Nephron progenitor cell (in vitro differentiated cells): Measurements from ENCODE around the gene SERPINB3.

Source experiments
- DNase-seq: peaks from one replicate; pipeline ENCODE4 v3.0.0; 2021
- H3K27ac Mint-ChIP-seq: 2 replicates; pipeline ENCODE4 v1.8.0; 2021; ENCODE audit warnings: mild to moderate bottlenecking, moderate library complexity, mixed read lengths
- H3K27me3 Mint-ChIP-seq: 2 replicates; pipeline ENCODE4 v1.8.0; 2021; ENCODE audit warnings: mild to moderate bottlenecking, low read depth, mixed read lengths; ENCODE audit not compliant: poor library complexity
- H3K36me3 Mint-ChIP-seq: 2 replicates; pipeline ENCODE4 v1.8.0; 2021; ENCODE audit warnings: low read depth, mixed read lengths
- H3K4me1 Mint-ChIP-seq: 2 replicates; pipeline ENCODE4 v1.8.0; 2021; ENCODE audit warnings: mixed read lengths
- H3K4me3 Mint-ChIP-seq: 2 replicates; pipeline ENCODE4 v1.8.0; 2021; ENCODE audit warnings: mild to moderate bottlenecking, moderate library complexity, mixed read lengths
- H3K9me3 Mint-ChIP-seq: 2 replicates; pipeline ENCODE4 v1.8.0; 2021; ENCODE audit warnings: mild to moderate bottlenecking, moderate library complexity, mixed read lengths
- TF ChIP-seq, protein P1 (sequence below): fragments of 200-600 bp; sonication (generic); IDR thresholded peaks from 2 replicates; pipeline ENCODE4 v1.5.0; 2021; ENCODE audit warnings: antibody characterized with exemption

The SERPINB3 gene

DNA sequence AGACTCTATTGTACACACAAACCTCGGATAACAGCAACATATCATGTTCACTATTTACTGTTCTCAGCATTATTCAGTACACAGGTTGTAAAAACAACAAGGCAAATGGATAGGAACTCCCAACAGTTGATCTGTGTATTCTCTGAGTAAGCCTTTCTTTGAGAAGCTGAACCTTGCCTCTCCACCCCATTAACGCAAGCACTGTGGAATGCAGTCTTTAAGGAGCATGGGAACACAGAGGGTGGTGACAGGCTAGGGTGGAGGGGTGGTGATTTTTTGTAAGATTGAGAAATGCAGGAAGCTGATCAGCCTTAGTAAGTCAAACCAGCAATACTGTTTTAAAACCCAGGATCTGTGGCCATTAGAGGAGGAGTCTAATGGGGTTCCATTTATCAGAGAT lies 21.5 kb upstream of the SERPINB3 start:
- TF ChIP-seq, protein P1, sequence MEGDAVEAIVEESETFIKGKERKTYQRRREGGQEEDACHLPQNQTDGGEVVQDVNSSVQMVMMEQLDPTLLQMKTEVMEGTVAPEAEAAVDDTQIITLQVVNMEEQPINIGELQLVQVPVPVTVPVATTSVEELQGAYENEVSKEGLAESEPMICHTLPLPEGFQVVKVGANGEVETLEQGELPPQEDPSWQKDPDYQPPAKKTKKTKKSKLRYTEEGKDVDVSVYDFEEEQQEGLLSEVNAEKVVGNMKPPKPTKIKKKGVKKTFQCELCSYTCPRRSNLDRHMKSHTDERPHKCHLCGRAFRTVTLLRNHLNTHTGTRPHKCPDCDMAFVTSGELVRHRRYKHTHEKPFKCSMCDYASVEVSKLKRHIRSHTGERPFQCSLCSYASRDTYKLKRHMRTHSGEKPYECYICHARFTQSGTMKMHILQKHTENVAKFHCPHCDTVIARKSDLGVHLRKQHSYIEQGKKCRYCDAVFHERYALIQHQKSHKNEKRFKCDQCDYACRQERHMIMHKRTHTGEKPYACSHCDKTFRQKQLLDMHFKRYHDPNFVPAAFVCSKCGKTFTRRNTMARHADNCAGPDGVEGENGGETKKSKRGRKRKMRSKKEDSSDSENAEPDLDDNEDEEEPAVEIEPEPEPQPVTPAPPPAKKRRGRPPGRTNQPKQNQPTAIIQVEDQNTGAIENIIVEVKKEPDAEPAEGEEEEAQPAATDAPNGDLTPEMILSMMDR: no peak
- Mint-ChIP-seq H3K27ac (peak overlapping the region; percentile 26), H3K4me3 (no peak overlapping the region), H3K4me1 (peaks cover 18% of the 10 kb centered on the region), H3K9me3 (peaks cover 5% of the 10 kb centered on the region), H3K36me3 (no peaks in the 10 kb centered on the region), H3K27me3 (peaks cover 4% of the 10 kb centered on the region)
- no peak for DNase-seq

DNA sequence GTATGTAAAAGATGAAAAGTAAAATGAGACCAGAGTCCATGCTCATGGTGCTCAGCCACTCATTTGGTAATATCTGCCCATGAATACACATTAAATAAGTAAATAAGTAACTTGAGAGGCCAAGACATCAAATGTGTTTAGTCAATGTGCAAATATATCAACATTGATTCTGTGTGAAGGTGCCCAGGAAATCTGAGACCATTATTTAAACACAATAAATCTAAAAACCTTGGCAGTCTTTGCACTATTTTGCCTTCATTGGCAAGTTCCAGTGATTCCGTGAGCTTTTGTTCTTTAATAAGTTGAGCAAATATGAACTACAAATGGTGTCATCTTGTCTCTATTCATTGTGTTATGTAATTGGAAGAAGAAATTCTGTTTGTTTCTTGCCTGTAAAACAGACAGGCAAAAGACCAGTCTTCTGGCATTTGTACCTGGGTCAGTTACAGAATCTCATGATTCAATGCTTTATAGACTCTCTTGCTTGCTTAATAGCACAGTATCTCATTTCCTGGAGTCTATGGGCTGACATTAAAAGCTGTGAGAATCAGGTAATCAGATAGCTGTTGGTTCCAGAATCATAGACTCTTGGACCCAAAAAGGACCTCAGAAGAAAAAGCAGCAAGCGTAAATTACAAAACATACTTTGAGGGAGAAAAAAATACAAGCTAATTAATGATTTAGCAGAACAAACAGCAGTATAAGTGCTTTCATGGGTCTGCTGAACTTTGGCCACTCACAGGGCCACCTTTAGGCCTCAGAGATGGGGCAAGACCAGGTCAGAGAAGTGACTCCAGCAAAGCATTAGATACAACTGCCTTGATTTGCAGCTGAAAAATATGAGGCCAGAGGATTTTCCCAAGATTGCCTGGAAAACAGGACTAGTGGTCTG lies 20.0 kb upstream of the SERPINB3 start:
- no peak for DNase-seq
- Mint-ChIP-seq H3K27me3 (peaks cover 10% of the 10 kb centered on the region), H3K9me3 (no peaks in the 10 kb centered on the region), H3K36me3 (no peaks in the 10 kb centered on the region), H3K4me1 (peaks cover 18% of the 10 kb centered on the region), H3K27ac (peak overlapping the region; percentile 84), H3K4me3 (no peak overlapping the region)
- TF ChIP-seq, protein P1: no peak

DNA sequence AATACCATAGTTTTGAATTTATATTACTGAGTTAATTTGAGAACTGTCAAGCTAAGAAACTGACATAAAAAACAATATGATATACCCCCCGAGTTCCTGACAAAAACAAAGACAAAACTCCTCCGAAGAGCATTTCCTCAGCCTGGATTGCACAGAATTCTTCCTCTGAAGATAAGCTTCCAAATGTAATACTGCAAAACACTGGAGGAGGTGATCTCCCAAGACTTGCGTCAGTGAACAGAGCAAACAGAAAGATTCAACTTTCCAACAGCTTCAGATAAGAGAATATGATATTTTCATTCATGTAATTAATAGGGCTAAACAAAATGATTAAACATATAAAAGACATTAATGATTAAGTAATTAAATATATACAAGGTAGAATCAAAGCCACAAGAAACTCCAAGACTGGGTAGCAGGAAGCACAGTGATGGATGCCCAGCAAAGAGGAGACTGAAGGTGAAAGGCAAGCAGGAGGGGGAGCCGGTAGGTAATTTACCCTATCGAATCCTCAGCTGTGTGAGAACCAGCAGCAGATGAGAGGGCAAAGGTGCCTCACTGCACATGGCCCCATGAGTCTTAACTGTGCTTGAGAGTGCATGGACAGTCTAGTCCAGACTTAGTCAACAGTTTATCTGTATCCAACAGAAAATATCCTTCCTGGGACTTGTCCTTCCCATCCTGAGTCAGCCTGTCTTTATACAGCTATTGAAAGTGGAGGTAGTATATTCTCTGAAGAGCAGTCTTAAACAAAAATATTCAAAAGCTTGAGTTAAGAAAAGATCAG lies 18.3 kb upstream of the SERPINB3 start:
- Mint-ChIP-seq H3K36me3 (no peaks in the 10 kb centered on the region), H3K9me3 (no peaks in the 10 kb centered on the region), H3K4me1 (peaks cover 18% of the 10 kb centered on the region), H3K4me3 (no peak overlapping the region), H3K27ac (no peak overlapping the region), H3K27me3 (peaks cover 10% of the 10 kb centered on the region)
- TF ChIP-seq, protein P1: no peak
- DNase-seq: no peak

DNA sequence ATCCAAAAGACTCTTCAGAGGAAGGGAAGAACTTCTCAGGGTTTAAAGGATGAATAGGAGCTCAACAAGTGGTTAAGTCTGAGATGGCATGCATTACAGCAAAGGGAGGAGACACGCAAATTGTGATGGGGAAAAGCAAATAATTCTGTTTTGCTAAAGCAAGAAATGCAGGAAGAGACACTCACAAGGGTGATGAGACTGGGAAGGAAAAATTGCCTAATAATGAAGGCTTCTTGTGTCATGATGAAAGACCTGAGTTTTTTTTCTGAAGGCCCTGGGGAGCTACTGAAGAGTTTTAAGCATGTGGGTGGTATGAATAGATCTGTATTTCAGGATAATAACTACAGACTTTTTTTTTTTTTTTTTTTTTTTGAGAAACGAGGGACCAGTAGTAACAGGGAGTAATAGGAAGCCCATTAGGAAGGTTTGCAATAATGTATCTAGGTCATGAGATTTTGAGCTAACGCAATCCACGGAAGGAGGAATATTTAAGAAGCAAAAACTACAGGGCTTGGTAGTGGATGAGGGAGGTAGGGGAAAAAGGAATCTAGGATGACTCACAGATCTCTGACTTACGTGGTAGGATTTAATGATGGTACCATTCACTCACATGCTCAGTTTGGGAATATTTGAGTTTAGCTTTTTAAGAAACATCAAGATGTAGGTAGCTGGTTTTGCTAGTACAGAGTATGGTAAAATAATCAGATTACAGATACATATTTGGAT lies 16.0 kb upstream of the SERPINB3 start:
- no peak overlapping the region for H3K4me3 Mint-ChIP-seq
- TF ChIP-seq, protein P1: no peak

DNA sequence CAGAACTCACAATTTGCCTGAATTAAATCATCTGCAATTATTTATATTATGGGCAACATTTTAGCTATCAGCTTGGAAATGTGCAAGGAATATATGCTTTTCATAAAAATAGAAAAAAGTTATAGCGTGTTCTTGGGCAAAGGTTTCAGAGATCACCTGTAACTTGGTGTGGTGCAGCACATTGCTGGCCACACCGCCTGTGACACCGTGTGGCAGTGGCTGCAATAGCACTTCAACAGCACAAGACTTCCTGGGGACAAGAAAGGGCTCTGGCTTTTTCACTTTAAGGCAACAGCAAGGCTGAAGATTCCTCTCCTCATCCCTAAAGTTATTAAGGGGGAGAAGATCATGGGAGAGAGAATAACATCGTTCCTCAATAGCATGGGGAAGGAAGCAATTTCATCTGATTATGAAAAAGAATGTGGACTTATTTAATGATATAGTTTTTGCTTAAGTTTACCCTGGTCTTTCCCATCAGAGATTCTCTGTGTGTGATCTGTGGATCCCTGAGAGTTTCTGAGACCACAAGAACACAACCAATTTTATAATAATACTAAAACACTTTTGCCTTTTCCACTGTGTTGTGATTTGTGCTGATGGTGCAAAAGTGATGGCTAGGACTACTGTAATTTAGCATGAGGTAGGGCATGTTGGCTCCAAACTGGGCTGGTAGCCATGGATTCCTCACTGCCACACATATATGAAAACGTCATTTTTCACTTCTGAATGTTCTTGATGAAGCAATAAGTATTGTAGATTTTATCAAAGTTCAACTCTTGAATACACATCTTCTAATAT lies 15.0 kb upstream of the SERPINB3 start:
- Mint-ChIP-seq H3K27ac (no peak overlapping the region), H3K36me3 (no peaks in the 10 kb centered on the region), H3K4me1 (peaks cover 1% of the 10 kb centered on the region), H3K4me3 (no peak overlapping the region), H3K27me3 (peaks cover 7% of the 10 kb centered on the region), H3K9me3 (peaks cover 2% of the 10 kb centered on the region)
- peak; percentile 16 for DNase-seq
- TF ChIP-seq, protein P1: peak; percentile 51

More for the DNA sequence above, 16.0 kb upstream of the SERPINB3 start:
- no peaks in the 10 kb centered on the region for H3K9me3 Mint-ChIP-seq
- peaks cover 9% of the 10 kb centered on the region for H3K4me1 Mint-ChIP-seq
- no peak overlapping the region for H3K27ac Mint-ChIP-seq
- H3K36me3 Mint-ChIP-seq: no peaks in the 10 kb centered on the region
- H3K27me3 Mint-ChIP-seq: peaks cover 7% of the 10 kb centered on the region
- DNase-seq: no peak
